HG02973 (cell line): Measurements from ENCODE around the gene ATP6AP2.
"Not testable (repeated sequence)": the region's sequence is repeated elsewhere in the genome, so short reads cannot be mapped to it uniquely, and the experiment has no call there.

ENCODE experiments used
- ATAC-seq: cut with Tn5 transposase; IDR thresholded peaks from one replicate; pipeline ENCODE4 v1.9.1; 2021; ENCODE audit warnings: moderate library complexity; ENCODE audit not compliant: unreplicated experiment

The ATP6AP2 gene

DNA sequence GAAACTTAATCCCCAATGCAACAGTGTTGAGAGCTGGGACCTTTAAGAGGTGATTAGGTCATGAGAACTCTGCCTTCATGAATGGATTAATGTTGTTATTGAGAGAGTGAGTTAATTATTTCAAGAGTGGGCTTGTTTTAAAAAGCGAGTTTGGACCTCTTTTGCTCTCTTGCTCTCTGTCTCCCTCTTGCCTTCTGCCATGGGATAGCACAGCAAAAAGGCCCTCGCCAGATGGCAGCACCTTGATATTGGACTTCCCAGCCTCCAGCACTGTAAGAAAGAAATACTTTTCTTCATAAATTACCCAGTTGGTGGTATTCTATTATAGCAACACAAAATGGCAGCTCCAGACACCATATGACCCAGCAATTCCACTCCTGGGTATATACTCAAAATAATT lies 7.0 kb upstream of the ATP6AP2 start:
- no peak for ATAC-seq

GRCh38 chrX:40575411-40575810 lies 5.4 kb upstream of the ATP6AP2 start:
- not testable (repeated sequence) for ATAC-seq

DNA sequence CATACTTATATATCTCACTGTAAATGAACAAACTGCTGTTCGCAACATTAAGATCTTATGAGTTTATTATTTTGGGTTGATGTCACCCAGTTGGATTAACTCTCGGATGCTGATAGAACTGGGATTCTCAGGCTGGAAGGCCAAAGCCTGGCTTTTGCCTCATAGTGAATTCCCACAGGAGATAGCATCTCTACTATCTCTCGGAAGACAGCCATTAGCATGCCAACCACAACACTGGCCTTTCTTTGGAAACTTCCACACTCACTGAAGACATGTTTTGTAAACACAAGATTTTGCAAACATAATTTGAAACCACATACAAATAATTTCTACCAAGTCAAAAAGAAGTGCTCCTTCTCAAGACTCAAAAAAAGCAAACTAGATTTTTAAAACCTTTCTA lies 4.5 kb upstream of the ATP6AP2 start:
- no peak for ATAC-seq

- no peak for ATAC-seq
These were observed 2.6 kb upstream of the ATP6AP2 start for GRCh38 chrX:40578039-40578695.

- ATAC-seq: no peak
These were observed 1.6 kb upstream of the ATP6AP2 start for GRCh38 chrX:40579141-40579540.

GRCh38 chrX:40579900-40580536 lies 752 bp upstream of the ATP6AP2 start:
- peak; percentile 43 for ATAC-seq

- no peak for ATAC-seq
These were observed 658 bp downstream of the ATP6AP2 start for GRCh38 chrX:40581336-40581920.

DNA sequence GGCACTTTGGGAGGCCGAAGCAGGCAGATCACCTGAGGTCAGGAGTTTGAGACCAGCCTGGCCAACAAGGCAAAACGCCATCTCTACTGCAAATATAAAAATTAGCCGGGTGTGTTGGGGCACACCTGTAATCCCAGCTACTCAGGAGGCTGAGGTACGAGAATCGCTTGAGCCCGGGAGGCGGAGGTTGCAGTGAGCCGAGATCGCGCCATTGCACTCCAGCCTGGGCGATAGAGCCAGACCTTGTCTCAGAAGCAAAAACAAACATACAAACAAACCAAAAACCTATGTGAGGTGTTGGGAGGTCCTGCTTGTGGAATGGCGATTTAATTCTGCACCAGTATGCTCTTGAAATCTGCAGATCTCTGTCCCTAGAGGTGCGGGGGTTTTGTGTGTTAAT lies 1.4 kb downstream of the ATP6AP2 start:
- not testable (repeated sequence) for ATAC-seq

DNA sequence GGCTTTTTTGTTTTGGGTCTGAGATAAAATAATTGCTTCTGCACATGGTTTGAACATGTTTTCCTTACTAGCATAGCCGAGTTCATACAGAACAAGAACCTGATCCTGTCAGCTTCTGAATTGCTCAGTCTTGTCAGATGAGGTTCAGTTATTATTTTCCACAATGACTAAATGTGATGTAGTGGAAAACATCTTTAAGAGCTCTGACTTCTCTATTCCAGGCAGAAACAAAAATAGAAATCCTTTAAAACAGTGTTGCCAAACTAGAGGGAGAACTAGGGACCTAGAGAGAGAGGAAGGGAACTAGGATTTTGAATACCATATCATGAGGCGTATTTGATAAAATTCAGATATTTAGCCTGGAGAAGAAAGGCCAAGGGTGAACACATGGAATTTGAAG lies 2.0 kb downstream of the ATP6AP2 start:
- ATAC-seq: no peak

DNA sequence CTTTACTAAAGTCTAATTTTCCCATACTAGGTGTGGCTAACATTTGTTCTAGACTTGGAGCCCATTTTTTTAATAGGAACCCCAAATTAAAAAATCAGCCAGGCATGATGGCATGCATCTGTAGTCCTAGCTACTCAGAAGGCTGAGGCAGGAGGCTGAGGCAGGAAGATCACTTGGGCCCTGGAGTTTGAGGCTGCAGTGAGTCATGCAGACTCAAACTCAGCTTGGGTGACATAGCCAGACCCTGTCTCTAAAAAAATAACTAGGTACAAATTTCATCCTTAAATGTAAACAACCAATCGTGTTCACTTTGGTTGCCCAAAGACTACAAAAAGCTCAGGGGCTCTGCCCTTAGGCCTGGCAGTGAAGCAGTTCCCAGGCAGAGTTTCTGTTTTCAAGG lies 6.9 kb downstream of the ATP6AP2 start:
- ATAC-seq: not testable (repeated sequence)

GRCh38 chrX:40589616-40590321 lies 9.0 kb downstream of the ATP6AP2 start:
- not testable (repeated sequence) for ATAC-seq

DNA sequence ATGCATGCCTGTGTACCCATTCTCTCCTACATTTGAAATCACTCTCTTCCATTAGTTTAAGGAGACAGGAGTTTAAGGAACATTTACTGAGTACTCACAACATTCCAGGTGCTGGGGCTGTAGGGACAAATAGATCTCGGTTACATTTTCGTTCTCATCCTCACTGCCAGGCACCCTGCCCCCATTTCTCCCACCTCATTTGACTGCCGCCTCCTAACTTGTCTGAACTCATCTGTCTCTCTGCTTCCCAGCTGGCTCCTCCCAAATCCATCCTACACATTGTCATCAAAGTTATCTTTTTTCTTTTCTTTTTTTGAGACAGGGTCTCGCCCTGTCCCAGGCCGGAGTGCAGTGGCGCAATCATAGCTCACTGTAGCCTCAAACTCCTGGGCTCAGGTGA lies 22.7 kb downstream of the ATP6AP2 start:
- no peak for ATAC-seq

DNA sequence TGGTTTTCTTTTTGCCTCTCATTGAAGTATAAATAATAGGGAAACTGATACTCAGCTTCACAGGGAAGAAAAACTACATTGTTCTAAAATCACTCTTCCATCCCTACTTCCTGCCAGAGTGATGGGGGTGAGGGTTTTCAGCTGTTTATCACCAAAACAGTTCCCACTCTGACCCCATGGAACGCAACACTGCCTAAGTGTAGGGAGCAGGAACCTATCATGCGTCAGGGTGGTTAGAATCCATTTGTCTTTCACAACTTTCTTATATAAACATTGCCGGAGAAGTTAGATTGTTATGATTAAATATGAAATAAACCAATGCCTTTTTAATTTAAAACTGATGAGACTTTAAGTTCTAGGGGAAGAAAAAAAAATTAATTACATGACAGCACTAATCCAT lies 26.6 kb downstream of the ATP6AP2 start:
- no peak for ATAC-seq

- ATAC-seq: no peak
These were observed 31.7 kb downstream of the ATP6AP2 start for GRCh38 chrX:40612511-40612910.

- ATAC-seq: no peak
These were observed 35.2 kb downstream of the ATP6AP2 start for GRCh38 chrX:40615976-40616375.

DNA sequence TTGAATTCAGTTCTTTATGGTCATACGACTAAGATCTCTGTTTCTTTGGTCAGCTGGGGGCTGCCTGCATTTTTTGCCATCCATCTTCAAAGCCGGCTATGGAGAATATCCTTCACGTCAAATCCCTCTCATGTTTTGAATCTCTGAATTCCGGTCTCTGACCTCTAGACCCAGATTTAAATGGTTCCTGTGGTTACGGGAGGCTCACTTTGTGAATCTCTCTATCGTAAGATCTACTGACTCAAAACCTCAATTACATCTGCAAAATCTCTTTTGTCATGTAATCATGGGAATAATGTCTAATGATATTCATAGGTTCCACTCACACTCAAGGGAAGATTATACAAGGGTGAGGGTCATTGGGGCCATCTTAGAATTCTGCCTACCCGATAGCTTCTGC lies 36.8 kb downstream of the ATP6AP2 start:
- ATAC-seq: no peak

GRCh38 chrX:40622479-40623138 lies 41.8 kb downstream of the ATP6AP2 start:
- ATAC-seq: no peak

- ATAC-seq: no peak
These were observed 42.4 kb downstream of the ATP6AP2 start, which contains the start of gene MPC1L for GRCh38 chrX:40623139-40623536. Gene MPC1L (plus strand): TSS chrX:40623428. CDS start chrX:40623566, 138 bp downstream.

- ATAC-seq: no peak
These were observed 42.9 kb downstream of the ATP6AP2 start for GRCh38 chrX:40623665-40624064.

GRCh38 chrX:40625294-40625693 lies 44.5 kb downstream of the ATP6AP2 start:
- no peak for ATAC-seq

DNA sequence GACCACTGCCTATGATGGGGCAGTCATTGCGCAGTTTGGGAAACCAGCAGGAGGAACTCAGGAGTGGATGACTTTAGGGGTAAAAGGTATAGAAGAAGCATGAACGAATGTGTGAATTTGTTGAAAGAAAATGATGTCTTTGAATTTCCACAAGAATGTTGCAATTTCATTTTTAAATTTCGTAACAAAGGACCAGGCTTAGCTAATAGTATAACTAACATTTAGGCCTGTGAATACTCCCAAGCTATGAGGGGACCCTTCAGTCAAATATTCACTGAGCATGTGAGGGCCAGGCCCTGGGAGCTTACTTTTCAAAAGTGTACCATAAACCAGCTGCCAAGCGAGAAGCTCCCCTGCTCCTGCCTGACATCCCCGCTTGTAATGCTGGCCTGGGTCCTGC lies 47.7 kb downstream of the ATP6AP2 start:
- no peak for ATAC-seq
